Measurements from ENCODE around the gene MB21D2.

MB21D2 gene

DNA sequence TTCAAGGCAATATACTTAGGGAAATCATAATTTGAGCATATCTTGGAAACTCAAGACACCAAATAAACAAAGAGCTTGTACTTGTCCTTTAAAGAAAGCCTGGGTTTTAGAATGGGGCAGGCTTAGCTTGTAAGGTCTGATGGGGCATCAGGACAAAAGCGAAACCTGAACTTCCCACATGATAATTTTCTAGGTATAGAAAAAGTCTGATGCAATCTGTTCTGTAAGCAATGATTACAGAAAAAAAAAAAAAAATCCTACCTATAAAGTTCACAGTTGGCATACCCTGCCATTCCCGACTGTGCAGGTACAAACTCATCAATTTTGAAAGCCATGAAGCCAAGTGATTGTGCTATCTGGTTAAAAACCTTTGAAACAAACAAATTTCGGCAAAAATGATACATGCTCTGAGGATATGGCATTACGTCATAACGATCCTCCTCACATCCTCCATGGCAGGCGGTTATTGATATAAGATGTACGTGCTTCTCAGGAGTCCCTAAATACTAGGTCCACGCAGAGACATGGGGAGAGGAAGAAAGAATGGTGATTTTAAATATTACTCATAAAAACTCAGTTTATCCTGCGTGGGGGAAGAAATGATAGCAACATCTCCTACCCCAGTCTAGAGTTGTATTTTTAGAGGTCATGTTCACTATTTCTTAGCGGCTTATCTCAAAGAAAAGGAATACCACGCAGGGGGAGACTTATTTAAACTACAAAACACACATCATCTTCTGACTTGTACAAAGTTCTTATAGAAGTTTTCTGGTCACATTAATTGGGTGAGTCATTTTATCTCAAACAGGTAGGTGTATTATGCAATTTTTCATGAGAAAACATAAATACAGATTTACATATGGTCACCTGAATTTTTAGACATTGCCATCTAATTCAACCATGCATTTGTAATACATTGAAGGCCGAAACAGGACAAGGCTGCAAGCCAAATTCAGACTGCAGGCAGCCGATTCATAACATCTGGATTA is 27.0 kb downstream of the MB21D2 start:
- no peak for DNase-seq (ENCODE audit: low read depth)

DNA sequence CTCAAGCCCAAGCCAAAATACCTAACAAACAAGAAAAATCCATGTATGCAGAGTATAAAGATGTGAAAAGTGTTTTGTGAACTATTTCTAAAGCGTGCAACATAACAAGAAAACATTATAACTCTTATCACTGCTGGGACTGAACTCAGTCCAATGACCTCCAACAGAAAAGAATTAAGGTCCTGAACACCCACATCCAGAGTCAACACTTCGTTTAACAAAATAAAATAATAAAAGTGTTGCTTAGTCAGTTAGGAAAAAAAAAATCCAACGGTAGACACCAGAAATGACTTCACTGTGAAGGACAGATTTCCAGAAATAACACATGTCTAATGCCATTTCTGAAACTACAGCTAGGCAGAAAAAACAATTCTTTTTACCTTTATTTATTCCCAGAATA is 28.0 kb downstream of the MB21D2 start:
- DNase-seq (ENCODE audit: low read depth) = no peak

DNA sequence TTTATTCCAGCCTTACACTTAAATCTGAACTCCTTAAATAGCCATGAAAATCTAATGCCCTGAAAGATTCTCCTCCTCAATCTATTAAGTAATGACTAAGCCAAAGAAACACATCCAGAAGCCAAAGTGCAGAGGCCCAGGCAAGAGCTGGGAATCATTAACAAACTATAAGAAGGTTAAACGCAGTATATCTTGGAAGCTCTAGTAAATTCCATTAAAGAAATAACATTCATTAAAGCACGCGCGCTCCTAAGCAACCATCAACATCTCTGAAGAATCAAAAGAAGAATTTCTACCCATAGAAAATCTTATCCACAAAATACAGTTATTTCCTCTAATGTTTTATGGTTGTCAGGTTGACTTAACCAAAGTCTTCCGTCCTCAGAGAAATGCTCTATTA is 29.5 kb downstream of the MB21D2 start:
- DNase-seq (ENCODE audit: low read depth) = no peak

DNA sequence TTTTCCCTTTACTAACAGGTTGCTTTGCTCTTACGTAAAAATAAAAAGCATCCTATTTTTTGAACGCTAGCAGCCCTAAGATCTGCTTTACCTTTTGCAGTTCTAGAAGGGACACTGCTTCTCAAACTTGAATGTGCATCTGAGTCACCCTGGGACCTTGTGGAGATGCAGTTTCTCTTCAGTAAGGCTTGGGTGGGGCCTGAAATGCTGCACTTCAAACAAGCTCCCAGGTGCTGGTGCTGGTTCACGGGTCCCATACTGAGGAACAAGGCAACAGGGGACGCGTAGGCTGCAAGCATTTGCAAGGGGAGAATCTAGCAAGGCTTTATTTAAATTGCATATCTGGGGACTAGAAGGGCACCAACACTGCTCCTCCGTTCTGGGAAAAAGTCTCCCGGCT is 30.0 kb downstream of the MB21D2 start:
- DNase-seq (ENCODE audit: low read depth) = no peak

DNA sequence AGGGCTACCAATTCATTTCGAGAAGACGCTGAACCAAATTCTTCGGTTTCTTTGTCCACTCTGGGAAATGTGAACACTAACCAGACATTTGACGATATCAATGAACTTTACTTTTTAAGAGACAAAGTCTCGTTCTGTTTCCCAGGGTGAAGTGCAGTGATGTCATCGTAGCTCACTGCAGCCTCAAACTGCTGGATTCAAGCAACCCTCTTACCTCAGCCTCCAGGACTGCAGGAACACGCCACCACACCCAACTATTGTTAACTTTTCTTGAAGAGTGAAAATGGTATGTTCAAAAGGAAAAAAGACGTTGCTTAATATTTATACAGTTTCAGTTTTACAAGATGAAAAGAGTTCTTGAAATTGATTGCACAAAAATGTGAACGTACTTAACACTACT is 30.6 kb downstream of the MB21D2 start:
- DNase-seq (ENCODE audit: low read depth) = no peak

DNA sequence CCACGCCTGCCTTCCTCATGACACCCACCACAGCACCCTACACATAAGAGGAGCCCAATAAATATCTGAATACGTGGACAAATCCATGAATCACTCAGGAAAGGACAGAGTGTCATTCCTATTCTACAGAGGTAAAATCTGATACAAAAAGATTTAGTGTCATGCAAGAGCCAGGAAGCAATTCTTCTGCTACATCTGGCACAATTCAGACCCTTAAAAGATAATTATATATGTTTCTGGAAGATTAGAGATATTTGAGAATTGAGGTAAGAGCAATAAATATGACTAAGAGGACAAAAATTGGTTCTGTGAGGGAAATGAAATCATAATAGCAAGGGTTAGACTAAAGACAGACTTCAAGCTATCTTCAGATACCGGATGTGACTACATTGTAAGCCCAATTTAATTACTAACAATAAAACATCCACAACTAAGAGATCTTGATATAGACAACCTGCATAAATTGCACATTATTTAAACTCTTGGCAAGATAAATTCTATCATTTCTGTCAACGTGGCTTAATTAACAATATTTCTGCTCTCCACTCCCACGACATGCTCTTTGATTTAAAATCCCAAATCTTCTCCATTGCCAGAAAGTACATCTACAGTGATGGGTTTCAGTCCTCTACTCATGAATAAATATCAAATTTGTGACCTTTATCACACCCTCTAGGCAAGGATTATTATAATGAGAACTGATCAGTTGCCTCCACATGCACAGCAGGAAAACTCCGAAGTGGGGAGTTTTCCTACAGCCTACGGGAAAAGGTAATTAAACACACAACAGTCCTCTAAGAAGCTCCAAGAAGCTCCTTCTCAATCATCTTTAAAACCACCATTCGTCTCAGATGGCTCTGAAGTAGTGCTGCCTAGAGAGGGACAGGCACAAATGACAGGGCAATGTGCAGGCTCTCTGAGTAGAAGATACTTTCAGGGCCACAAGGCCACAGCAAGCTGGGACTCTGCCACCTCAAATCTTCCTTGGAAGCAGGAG is 32.6 kb downstream of the MB21D2 start:
- DNase-seq (ENCODE audit: low read depth) = no peak

DNA sequence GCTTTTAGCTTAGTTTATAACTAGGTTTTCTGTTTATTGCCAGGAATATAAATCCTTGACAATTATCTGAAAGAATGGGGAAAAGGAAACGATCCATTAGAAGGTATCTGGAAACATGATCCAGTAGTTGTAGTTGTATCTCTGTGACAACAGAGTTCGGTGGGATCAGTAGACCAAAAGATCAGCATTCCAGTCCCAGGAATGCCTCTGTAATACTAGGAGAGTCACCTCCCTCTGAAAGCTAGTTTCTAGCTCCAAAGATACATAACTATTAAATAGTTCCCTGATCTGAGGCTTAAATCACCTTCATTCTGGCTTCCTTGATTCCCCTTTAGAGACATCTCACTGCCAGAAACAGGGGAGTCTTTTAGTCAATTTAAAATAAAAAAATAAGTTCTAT is 34.1 kb downstream of the MB21D2 start:
- no peak for DNase-seq (ENCODE audit: low read depth)

DNA sequence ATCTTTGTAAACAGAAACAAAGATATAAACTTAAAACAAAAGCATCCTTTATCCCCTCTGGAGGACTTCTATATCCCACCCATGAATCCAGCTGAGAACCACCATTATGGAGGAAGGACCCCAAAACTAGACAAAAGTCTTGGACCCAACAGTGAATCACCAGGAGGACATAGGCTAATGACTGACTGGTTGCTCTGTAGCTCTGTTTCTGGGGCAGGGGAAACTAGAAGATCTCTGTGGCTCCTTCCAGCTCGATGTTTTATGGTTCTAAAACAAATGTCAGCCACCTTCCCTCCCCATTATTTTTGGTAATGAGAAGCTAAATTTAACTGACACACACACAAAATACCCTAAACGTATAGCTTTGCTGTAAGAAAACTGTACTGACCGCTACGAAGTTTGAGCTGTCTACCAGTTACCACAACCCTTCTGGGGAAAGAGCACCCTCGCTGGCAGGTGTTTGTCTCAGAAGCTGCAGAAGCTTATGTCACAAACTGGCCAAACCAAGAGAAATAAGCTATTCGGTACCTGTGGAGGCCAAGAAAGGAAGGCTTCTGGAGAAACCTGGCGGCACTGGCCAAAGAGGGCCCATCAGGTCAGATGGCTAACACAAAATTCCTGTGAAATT is 36.4 kb downstream of the MB21D2 start:
- DNase-seq (ENCODE audit: low read depth) = no peak

DNA sequence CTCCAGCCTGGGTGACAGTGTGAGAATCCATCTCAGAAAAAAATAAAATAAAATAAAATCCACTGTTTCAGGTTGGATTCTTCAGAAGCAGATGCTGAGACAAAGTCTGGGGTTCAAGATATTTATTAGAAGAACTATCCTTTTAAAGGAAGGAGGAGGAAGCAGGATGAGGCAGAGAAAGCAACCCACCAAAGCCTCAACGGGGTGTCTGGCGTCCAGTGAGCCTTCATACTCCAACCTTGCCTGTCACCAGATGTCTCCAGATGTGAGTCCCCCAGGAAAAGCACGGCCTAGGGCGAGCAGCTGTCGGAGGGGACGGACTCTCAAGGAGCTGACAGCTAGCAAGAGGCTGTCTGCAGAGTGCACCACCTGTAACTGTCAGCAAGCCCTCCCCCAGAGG is 37.3 kb downstream of the MB21D2 start:
- no peak for DNase-seq (ENCODE audit: low read depth)

DNA sequence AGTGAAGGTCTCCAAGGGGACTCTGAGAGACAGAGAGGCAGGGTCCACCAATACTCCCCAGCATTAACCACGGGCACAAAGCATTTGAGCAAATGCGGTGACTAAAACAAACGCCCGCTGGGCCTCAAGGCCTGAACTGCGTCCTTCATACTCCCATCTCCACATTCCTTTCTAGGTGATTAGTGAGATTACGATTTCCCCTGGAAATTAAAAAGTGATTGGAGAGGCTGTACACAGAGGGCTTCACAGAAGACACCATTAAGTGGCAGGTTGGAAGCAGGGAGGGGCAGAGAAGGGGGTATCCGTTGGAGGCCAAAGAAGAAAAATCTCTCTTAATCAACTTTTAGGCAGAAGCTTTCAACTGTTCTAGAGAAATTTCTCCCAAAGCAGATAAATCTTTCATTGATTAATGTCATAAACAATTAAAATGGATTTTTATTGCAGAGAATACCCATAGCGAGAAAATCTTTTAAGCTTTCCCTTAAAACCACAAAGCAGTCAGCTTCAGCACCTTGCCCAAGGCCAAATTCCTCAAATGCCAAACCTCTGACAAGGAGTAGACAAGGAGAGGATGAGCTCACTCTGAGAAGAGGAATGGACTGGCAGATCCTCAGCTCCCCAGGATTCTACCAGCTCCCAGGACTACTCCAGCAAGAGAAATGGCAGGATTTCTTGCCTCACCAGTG is 38.2 kb downstream of the MB21D2 start:
- no peak for DNase-seq (ENCODE audit: low read depth)

DNA sequence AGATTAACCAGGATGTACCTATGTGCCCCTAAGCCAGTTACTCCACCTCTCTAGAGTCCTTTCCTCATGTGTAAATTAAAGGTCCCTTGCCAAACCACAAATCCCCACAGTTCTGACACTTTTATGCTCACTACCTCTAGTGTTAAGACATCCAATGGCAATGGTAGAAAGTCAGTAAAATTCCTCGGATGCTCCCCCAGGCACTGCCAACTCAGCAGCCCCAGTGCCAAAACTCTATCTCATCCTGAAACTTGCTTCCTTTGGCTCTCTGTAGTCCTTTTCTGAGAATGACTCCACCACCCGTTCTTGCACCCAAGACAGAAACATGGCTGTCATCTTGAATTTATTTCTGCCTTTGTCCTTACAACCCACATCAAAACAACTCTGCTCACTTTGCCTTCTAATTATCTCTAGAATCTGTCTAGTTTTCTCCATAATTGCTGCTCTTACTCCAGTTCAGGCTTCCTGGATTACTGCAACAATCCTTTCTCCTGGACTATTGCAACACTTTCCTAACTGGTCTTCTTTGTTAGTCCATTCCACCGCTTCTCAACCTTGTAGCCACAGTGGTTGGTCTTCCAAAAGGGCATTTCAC is 41.6 kb downstream of the MB21D2 start:
- DNase-seq (ENCODE audit: low read depth) = no peak

DNA sequence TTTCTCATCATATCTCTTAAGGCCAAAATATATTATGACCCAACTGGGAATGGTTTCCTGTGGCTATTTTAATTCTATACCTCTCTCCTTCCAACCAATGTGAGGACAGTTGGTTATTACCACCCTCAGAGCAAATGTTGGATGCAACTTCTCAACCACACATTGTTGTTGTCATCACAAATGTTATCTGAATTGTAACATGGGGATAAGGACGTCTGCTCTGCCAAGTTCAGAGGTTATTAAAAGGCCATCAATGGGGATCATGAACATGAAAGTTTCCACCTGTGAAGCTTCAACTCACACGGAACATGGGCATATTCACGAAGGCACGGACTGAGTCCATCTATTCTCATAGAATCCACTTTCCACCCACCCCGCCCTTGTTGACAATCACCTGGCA is 46.8 kb downstream of the MB21D2 start:
- DNase-seq (ENCODE audit: low read depth) = no peak

DNA sequence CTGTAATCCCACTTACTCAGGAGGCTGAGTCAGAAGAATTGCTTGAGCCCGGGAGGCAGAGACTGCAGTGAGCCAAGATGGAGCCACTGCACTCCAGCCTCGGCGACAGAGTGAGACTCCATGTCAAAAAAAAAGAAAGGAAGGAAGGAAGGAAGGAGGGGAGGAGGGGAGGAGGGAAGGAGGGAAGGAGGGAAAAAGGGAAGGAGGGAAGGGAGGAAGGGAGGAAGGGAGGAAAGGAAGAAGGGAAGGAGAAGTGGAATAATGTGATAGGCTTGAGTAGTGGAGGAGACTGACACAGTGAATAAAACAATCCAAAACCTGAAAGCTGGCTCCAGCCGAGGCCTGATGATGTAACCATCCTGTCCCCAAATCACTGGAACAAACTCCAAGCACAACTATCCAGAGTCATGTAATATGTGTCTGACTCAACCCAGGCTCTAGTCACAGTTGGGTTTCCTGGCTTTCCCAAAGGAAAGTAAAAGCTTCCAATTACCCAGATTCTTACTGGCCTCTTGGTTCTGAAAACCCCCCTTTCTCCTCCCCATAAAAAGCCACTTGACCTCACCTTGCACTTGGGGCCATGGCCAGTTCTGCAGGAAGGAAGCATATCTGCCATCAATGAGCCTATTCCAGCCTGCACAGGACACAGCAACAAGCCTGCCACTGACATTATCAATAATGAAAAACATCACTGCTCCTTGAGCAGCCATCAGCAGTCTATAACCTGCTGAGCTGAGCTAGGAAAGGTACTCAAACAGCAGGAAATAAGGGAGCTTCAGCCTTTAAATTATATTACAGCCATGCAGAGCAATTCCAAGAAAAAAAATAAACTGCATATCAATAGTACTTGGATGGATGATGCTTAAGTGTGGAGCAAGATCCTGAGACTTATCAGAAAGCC is 48.3 kb downstream of the MB21D2 start:
- DNase-seq (ENCODE audit: low read depth) = no peak

DNA sequence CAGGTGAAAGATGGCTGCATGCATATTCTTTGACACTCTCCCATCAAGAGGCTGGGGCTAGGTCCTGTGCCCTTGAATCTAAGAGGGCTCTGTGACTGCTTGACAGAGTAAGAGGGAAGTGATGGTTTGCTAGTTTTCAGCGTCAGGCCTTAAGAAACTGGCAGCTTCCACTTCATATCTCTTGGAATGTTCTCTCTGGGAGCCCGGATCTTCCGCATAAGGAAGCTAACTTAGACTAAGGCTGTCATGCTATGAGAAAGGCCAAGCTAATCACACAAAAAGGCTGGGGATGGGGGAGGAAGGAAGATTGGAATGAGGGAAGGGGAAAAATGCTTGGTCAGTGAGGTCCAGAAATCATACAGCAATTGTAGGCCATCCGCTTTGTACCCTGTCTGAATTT is 50.0 kb downstream of the MB21D2 start:
- no peak for DNase-seq (ENCODE audit: low read depth)

DNA sequence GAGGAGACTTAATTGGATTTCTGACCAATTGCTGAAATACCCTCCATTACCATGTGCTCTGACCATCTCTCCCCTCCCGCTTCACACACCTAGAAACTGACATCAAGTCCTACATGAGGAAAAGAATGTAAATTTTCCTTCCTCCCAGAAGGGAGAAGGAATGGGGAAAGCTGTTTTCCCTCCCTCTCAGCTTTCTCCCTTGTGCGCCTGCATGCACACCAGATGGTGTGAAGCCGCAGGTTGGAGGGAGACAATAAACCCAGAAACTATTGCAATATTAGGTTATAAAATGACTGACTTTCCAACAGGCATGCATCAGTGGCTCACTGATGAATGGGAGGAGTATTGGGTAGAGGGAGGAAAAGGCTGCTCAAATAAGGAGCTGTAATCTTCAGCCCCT is 50.9 kb downstream of the MB21D2 start:
- DNase-seq (ENCODE audit: low read depth) = no peak

DNA sequence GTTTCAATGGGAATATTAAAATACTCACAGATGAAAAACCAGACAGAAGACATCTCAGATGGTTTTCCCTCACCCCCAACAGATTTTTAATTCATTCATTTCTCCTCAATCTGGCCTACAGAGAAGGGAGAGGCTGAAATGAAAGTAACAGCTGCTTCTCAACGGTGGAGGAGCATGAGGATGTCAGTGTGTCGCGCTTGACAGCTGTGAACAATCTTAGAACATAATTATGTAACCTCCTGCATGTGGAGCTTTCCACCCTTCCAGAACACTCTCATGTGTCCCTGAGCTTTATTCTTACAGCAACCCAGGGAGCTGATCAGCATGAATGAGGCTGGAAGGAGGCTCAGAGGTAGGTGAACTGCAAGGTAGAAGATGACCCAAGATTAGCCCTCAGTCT is 52.7 kb downstream of the MB21D2 start:
- no peak for DNase-seq (ENCODE audit: low read depth)

DNA sequence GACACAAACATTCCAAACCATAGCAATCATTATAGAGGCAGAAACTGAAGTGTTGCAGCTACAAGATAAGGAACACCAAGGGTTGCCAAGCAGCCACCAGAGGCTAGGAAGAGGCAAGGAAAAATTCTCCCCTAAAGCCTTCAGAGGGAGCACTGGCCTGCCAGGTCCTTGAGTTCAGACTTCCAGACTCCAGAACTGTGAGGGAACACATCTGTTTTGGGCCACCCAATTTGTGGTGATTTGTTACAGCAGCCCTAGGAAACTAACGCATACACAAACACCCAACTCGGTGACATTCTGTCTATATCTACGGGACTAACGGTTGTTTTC is 54.6 kb downstream of the MB21D2 start:
- no peak for DNase-seq (ENCODE audit: low read depth)

DNA sequence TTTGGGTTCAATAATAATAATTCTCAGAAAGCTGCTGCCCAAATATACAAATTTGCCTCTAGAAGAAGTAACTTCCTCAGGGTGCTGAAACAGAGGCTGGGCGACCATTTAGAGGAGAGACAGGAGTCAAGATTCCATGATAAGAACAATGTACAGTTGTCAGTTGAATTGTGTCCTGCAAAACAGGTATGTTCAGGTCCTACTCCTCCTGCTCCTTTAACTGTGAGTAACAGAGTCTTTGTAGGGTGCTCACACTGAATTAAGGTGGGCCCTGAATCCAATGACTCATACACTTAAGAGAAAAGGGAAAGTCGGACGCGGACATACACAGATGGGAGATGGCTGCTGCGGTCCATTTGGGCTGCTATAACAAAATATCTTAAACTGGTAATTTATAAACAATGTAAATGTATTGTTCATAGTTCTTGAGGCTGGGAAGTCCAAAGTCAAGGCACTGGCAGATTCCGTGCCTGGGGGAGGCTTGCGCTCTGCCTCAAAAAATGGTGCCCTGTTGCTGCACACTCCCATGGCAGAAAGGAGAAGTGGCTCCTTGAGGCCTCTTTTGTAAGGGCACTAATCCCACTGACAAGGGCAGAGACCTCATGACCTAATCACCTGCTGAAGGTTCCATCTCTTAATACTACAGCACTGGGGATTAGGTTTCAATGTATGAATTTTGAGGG is 55.1 kb downstream of the MB21D2 start:
- no peak for DNase-seq (ENCODE audit: low read depth)

DNA sequence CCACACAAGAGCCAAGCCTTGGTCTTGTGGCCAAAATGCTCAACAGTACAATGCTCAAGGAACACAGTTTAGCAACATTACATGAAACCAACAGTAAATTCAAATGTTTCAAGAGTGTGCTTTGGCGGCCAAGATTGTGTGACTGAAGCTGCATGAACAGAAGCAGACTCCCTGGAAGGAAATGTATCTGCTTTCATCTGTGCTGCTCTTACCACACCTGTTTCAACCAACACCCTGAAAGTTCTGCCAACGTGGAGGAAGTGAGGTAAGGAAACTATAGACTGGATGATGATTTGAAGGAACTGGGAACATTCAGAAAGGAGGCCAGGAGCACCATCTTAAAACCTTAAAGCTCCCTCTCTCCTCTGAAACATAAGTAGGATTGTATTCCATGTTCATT is 55.7 kb downstream of the MB21D2 start:
- DNase-seq (ENCODE audit: low read depth) = no peak

DNA sequence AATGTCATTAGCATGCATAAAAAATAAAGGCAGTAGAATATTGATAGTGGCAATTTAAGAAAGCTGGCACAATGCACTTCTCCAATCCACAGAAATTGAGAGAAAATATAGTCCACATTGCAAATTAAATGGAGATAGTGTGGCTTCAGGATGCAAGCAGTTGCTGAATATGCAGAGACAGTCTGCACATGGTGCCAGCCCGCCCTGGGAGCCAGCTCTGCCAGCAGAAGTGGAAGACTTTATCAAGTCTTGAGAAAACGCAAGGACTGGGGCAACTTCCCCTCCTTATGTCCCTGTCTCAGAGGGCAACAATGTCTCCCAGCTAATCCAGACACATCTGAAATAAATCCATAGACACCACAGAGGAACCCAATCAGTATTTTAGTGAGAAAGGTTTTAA is 57.2 kb downstream of the MB21D2 start:
- DNase-seq (ENCODE audit: low read depth) = no peak
